IPS DF 6.9 (cell line): ENCODE measurements around the gene PTGIR.

Experiments used
- DNase-seq: peaks from one replicate; pipeline ENCODE4 v3.0.0-alpha.2; 2013; ENCODE audit warnings: low read depth, low spot score
- H3K27ac ChIP-seq: one replicate; pipeline ENCODE4 v1.5.1; 2013; ENCODE audit warnings: low read length, control low read depth
- H3K27me3 ChIP-seq: 2 replicates; pipeline ENCODE4 v1.6.1; 2013; ENCODE audit warnings: mild to moderate bottlenecking, low read length; ENCODE audit not compliant: control insufficient read depth, insufficient read depth
- H3K36me3 ChIP-seq: 2 replicates; pipeline ENCODE4 v1.6.1; 2013; ENCODE audit warnings: low read length; ENCODE audit not compliant: control insufficient read depth, insufficient read depth
- H3K4me1 ChIP-seq: 2 replicates; pipeline ENCODE4 v1.6.1; 2013; ENCODE audit warnings: low read length; ENCODE audit not compliant: control insufficient read depth, insufficient read depth
- H3K4me3 ChIP-seq: 2 replicates; pipeline ENCODE4 v1.5.1; 2013; ENCODE audit warnings: mild to moderate bottlenecking, low read length
- H3K9me3 ChIP-seq: 2 replicates; pipeline ENCODE4 v1.6.1; 2013; ENCODE audit warnings: low read length, inconsistent platforms; ENCODE audit not compliant: control insufficient read depth, insufficient read depth
- WGBS: extraction: QIAGEN DNeasy Blood & Tissue Kit; methylation state at CpG from one replicate; pipeline ENCODE4 v1.1.7; 2013; ENCODE audit warnings: mixed read lengths, missing lambda C conversion rate; ENCODE audit not compliant: insufficient read length, insufficient coverage; 5-methylcytosine and 5-hydroxymethylcytosine counted together

PTGIR gene

DNA sequence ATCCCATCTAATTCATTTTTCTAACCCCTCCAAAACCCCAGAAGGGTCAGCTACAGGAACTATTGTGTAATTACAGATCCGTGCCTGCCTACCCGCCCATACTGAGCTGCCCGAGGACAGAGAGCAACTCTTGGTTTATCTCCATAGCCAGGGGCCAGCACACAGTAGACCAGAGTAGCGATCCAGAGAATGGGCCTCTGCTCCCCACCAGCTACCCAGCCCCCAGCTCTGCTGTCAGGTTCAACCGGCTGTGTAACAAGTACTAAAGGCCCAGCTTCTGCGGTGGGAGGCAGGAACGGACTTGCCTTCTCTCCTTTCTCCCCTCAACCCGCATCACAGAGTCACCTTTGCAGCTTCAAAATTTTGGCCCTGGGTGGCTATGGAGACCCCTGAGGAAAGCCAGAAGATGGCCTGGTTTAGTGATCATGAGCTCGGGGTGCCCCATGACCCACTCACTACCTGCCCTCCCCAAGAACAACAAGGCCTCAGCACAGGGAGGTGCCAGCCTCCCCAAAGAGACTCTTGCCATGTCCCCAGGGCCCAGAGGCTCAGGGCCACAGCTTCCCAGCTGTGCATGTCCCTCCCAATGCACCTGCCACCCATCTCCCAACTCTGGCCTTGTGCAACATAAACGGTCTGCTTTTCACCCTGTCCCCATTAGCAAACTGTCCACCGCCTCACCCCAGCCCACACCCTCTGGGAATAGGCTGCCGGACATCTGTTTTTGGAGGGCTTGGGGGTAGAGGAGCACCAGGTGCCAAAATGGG is 18.0 kb downstream of the PTGIR start:
- H3K9me3 ChIP-seq, result no peaks in the 10 kb centered on the region
- no peak overlapping the region for H3K27ac ChIP-seq
- H3K36me3 ChIP-seq, result peaks cover 30% of the 10 kb centered on the region
- no peak overlapping the region for H3K4me3 ChIP-seq
- H3K4me1 ChIP-seq, result peaks cover 3% of the 10 kb centered on the region
- DNase-seq, result no peak
- H3K27me3 ChIP-seq, result no peaks in the 10 kb centered on the region
- WGBS, result no CpG with 5 or more reads among the region's 12 CpGs

DNA sequence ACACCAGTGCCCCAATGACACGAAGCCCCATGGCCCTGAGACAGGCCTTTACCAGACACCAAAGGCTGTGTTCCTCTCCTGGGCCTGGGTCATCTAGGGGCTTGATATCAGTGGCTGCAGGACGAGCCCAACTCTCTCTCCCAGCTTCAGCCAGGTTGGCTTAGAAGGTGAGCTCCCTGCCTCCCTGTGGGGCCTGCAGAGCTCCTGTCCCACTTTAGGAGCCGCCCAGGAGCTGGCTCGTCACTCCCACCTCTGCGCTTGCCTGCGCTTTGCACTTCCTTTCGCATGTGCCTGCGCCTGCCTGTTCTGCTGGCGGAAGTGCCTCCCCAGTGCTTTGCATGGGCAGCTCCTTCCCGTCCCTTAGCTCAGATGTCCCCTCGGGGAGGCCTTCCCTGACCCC is 18.9 kb downstream of the PTGIR start:
- no CpG with 5 or more reads among the region's 11 CpGs for WGBS
- no peaks in the 10 kb centered on the region for H3K27me3 ChIP-seq
- no peak overlapping the region for H3K4me3 ChIP-seq
- H3K4me1 ChIP-seq, result peaks cover 3% of the 10 kb centered on the region
- no peak overlapping the region for H3K27ac ChIP-seq
- no peaks in the 10 kb centered on the region for H3K9me3 ChIP-seq
- peaks cover 30% of the 10 kb centered on the region for H3K36me3 ChIP-seq
- DNase-seq, result no peak

DNA sequence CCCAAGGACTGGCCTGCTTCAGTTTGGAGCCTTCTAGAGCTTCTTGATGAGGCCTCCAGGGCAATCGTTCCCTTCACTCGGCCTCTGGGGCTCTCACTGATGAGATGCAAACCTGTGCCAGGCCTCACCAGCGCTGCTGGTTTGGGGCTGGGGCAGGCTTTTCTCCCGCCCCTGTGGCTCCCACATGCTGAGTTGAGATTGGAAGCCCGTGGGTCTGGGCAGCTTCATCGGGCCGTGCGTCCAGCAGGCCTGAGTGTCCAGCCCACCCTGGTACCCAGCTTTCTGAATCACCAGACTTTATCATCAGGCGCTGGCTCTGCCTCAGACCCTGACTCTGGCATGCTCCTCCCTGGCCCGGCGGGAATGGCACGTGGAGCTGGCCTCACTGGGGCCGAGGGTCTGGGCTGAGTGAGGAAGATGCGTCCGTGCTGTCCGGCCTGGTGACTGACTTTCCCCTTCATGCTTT is 19.5 kb downstream of the PTGIR start:
- peaks cover 3% of the 10 kb centered on the region for H3K4me1 ChIP-seq
- no peak overlapping the region for H3K27ac ChIP-seq
- H3K4me3 ChIP-seq, result no peak overlapping the region
- no CpG with 5 or more reads among the region's 16 CpGs for WGBS
- no peaks in the 10 kb centered on the region for H3K9me3 ChIP-seq
- peaks cover 30% of the 10 kb centered on the region for H3K36me3 ChIP-seq
- DNase-seq, result no peak
- no peaks in the 10 kb centered on the region for H3K27me3 ChIP-seq

DNA sequence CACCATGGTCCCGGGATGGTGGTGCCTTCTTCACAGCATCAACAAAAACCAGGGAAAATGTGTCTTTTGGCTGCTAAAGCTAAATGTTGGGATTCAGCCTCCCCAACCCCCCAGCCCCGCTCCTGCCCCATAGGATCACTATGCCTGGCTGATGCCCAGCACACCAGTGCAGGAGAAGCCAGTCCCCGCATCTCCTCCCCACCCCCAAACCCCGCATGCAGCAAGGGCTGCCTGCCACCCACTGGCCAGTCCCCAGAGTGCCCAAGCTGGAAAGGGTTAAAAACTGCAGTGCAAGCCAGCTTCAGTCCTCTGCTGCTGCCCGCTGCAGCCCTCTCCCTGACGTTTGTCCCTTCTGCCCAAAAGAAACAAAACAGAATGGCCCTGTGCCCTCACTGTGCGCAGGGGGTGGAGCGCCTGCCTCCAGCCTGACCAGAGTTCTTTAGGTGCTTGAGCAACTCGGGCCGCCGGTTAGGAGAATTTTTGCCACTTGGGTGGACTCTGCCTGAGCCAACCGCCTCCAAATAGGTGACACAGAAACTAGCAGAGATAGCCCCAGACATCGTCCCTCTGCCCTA is 20.0 kb downstream of the PTGIR start:
- no CpG with 5 or more reads among the region's 13 CpGs for WGBS
- no peak for DNase-seq
- Histone ChIP-seq H3K27me3 (no peaks in the 10 kb centered on the region), H3K9me3 (no peaks in the 10 kb centered on the region), H3K4me1 (peaks cover 3% of the 10 kb centered on the region), H3K27ac (no peak overlapping the region), H3K4me3 (no peak overlapping the region), H3K36me3 (peaks cover 27% of the 10 kb centered on the region)

DNA sequence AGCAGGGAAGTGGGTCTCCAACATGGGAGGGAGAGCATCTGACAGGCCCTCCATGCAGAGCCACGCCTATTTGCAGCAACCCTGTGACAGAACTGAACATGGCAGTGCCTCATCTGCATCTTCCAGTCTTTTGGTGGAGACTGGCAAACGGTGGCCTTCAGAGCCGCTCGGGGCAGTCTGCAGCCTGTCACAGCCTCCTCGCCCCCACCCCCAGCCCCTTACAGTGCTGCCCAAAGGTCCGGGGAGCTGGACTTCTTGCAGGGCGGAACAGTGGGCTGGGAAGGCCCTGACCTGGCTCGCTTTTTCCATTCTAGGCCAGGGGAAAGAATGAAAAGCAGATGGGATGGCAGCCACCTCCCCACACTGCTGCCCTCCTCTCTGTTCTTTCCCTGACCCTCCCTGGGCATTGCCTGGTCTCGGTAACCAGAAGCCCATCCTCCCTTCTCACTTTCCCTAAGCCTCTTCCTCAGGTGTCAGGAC is 21.1 kb downstream of the PTGIR start:
- H3K4me1 ChIP-seq, result peaks cover 3% of the 10 kb centered on the region
- DNase-seq, result no peak
- no peak overlapping the region for H3K4me3 ChIP-seq
- H3K27me3 ChIP-seq, result no peaks in the 10 kb centered on the region
- H3K27ac ChIP-seq, result no peak overlapping the region
- H3K36me3 ChIP-seq, result peaks cover 19% of the 10 kb centered on the region
- no peaks in the 10 kb centered on the region for H3K9me3 ChIP-seq
- no CpG with 5 or more reads among the region's 9 CpGs for WGBS

DNA sequence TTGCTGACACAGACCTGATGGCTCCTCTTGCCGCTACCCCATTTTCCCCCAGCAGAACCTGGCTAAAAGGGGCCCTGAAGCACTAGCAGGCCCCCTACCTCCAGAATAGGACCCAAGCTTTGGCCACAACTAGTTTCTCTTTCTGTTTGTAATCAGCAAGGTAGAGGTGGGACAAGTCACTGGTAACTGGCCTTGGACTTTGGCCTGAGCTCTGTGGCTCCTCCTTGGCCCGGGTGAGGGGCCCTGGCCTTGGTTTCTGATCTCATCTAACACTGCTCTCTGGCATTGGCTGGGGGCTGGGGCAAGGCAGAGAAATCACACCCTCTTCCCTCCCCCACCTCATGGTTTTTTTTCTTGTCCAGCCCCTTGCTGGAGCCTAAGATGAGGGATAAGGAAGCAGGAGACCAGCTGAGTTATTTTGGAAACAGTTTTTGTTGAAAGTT is 21.7 kb downstream of the PTGIR start:
- no peak for DNase-seq
- peaks cover 3% of the 10 kb centered on the region for H3K4me1 ChIP-seq
- no peak overlapping the region for H3K27ac ChIP-seq
- H3K36me3 ChIP-seq, result peaks cover 13% of the 10 kb centered on the region
- H3K9me3 ChIP-seq, result no peaks in the 10 kb centered on the region
- H3K27me3 ChIP-seq, result no peaks in the 10 kb centered on the region
- no CpG with 5 or more reads among the region's 2 CpGs for WGBS
- no peak overlapping the region for H3K4me3 ChIP-seq

DNA sequence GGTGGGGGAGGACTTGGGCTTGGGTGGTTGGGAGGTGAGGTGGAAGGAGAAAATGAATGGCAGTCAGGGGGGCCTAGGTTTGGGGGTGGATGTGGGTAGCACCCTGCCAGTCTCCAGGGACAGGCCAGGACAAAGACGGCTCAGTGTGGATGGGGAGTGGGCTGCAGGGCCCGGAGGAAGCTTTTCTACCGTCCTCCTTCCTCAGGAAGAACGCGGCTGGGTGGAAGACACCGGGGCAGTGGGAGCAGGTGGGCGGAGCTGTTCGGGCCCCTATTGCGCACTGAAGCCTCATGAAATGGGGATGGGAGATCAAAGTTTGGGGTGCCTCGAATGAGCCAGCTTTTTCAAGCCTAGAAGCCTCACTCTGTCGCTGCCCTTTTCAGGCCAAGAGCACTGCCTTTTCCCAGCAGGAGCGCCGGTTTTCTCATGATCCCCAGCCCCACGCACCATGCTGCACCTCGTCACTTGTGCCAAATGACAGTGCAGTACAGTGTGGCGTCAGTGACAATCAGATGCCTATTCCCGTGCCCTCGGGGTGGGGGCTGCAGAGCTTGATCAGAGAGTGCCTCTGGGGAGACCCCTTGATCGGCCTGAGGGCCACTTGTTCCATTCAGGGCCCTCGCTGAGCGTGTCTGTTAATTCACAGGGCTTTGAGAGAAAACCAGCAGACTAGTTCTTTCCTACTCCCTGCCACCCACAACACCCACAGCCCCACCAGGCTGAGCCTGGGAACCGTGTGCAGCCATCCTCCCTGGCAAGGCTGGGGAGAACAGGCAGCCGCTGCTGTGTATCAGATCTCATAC is 22.3 kb downstream of the PTGIR start:
- H3K36me3 ChIP-seq, result peaks cover 11% of the 10 kb centered on the region
- peaks cover 3% of the 10 kb centered on the region for H3K4me1 ChIP-seq
- H3K27me3 ChIP-seq, result no peaks in the 10 kb centered on the region
- H3K9me3 ChIP-seq, result no peaks in the 10 kb centered on the region
- DNase-seq, result no peak
- peak overlapping the region; percentile 53; the same call in 1 of the 2 replicates for H3K4me3 ChIP-seq
- no CpG with 5 or more reads among the region's 23 CpGs for WGBS
- no peak overlapping the region for H3K27ac ChIP-seq

DNA sequence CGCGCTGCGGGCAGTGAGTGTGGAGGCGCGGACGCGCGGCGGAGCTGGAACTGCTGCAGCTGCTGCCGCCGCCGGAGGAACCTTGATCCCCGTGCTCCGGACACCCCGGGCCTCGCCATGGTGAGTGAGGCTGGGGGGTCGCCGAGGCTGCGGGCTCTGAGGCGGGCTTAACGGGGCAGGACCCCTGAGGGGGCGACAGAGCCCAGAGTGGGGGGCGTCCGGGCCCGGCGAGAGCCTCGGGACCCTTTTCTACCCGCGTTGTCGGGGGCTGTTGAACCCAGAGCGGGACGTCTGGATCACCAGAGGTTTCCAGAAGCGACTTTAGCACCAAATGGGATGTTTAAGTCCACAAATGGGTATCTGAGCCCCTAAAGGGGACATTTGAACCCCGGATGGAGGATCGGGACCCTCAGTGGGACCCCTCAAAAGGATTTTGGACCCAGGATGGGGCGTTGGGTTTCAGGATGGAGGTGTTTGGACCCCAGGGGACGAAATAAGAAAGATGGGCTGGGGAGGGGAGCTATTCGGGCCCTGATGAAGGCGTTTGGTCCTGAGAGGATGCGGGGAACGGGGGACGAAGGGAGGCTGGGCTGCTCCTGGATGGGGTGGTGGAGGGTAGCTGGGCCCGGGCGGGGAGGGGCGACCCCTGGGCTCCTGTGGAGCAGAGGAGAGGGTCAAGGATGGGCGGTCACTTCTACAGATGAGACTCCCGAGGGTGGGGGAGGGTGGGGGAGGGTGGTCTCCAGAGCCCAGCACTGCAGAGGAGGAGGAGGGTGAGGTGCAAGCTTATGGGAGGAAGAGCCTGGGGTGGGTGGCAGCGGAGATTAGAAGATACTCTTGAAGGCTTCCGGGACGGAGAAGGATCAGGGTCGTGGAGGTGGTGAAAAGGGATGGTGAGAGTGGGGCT is 23.3 kb downstream of the PTGIR start, which contains the start of gene CALM3:
Gene CALM3 (plus strand): TSS at position 13 of the 907 bp plus-strand sequence. CDS start 105 bp downstream, at position 118.
- Histone ChIP-seq H3K27ac (no peak within 1 kb of the TSS), H3K4me3 (peak within 1 kb of the TSS; percentile 53), H3K27me3 (no peaks in the 10 kb centered on the region), H3K4me1 (peaks cover 3% of the 10 kb centered on the region), H3K9me3 (no peaks in the 10 kb centered on the region), H3K36me3 (peaks cover 4% of the 10 kb centered on the region; the same call in 1 of the 2 replicates)
- DNase-seq, result no peak
- no CpG with 5 or more reads among the region's 51 CpGs for WGBS

DNA sequence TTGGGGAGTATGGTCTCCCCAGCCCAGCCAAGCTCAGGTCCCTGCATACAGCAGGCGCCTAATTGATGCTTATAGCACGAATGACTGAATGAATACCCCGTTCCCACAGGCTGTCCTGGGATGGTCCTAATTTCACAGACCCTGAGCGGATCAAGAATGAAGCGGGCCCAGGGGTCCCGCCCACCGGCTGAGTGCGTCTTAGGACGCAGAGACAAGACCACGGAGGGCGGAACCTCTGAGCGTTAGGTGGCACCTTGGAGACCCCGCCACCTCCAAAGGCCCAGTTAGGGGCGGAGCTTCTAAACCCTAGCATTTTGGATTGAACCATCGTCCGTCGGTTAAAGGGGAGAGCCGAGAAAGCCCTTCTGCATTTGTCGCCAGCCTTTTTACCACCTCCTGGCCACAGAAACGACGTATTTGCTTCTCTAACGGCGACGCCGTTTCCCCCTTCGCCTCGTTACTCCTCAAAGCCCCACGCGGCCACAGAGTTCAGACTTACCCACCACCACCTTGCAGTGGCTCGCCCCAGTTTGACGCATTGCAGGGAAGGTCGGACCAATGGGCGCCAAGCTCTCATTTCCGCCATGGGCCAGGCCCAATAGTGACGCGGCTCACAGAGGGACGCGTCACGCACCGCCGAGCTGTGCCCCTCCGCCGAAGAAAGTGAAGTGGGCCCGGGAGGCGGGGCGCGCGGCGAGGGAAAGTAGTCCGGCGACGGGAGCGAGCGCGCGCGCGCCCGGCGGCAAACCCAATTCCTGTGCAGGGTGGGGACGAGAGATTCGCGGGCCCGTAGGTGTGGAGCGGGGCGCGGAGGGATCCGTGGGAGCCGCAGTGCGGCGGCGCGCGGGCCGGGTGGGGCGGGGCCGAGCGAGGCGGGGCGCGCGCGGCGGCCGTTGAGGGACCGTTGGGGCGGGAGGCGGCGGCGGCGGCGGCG is 24.2 kb downstream of the PTGIR start:
- H3K27me3 ChIP-seq, result no peaks in the 10 kb centered on the region
- no CpG with 5 or more reads among the region's 93 CpGs for WGBS
- peaks cover 3% of the 10 kb centered on the region for H3K4me1 ChIP-seq
- no peaks in the 10 kb centered on the region for H3K36me3 ChIP-seq
- peak; percentile 80 for DNase-seq
- H3K9me3 ChIP-seq, result no peaks in the 10 kb centered on the region
- H3K4me3 ChIP-seq, result peak overlapping the region; percentile 53; the same call in 1 of the 2 replicates
- H3K27ac ChIP-seq, result no peak overlapping the region
